Vagina (tissue), 2 donors: Measurements from ENCODE around the gene CRTC3.

Experiments
- CTCF ChIP-seq, 3 experiments: fragments of 450-650 bp in 2 of 3; fragments of 200-600 bp in 1 of 3; sonication (generic) in 1 of 3; IDR thresholded peaks; one replicate each; pipeline ENCODE4 v1.5.1; 2017 to 2019; ENCODE audit warnings: antibody characterized with exemption in 3 of 3, mild to moderate bottlenecking in 2 of 3, moderate library complexity in 2 of 3
- POLR2A ChIP-seq, 2 donors: fragments of 450-650 bp; IDR thresholded peaks; one replicate each; pipeline ENCODE4 v1.6.1; 2017; ENCODE audit warnings: antibody characterized with exemption in 2 of 2, mild to moderate bottlenecking in 2 of 2, moderate library complexity in 2 of 2

GRCh38 chr15:90562669-90563068 is 32.9 kb downstream of the CRTC3 start:
- no peak for TF ChIP-seq CTCF (IDR thresholded peaks at IDR 0.05)
- no peak for TF ChIP-seq POLR2A (IDR thresholded peaks at IDR 0.05)
